ENCODE measurements around the gene TTC24.
A peak's percentile ranks its signal among the peaks of the same experiment; 100 is the strongest.

Gene TTC24

DNA sequence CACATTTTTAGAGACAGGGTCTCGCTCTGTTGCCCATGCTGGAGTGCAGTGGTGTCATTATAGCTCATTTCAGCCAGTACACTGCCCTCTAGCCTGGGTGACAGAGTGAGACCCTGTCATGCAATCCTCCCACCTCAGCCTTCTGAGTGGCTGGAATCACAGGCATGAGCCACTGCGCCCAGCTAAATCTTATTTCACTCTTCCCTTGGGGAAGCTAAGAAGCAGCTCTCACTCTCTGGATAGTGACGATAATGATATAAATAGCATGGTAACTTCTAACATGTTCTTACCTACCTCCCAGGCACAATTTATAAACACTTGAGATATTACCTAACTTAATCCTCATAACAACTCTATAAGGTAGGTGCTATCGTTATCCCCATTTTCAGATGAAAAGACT is 32.1 kb upstream of the TTC24 start:
- Histone ChIP-seq H3K27me3 (replicated peaks in 2 of 5; ENCODE audit: control insufficient read depth in 4 of 5, insufficient read depth in 5 of 5, low read length in 4 of 5) (no peaks in the 10 kb centered on the region), H3K4me3 (ENCODE audit: control insufficient read depth in 1 of 7, extremely low read depth in 1 of 7, insufficient read depth in 4 of 7, low read depth in 2 of 7, low read length in 6 of 7) (no peak overlapping the region), H3K9me3 (ENCODE audit: control extremely low read depth in 1 of 5, control insufficient read depth in 4 of 5, insufficient read depth in 2 of 5, low read depth in 1 of 5, low read length in 4 of 5) (no peaks in the 10 kb centered on the region), H3K4me1 (ENCODE audit: control extremely low read depth in 1 of 4, control insufficient read depth in 4 of 4, insufficient read depth in 4 of 4, low read length in 3 of 4) (peaks cover 0 to 20% (median 9%) of the 10 kb centered on the region in 4 experiments), H3K27ac (ENCODE audit: insufficient read depth in 1 of 2, low read depth in 1 of 2, low read length in 2 of 2, poor library complexity in 1 of 2, severe bottlenecking in 2 of 2) (no peak overlapping the region), H3K36me3 (ENCODE audit: control insufficient read depth in 4 of 4, insufficient read depth in 4 of 4, low read length in 3 of 4) (peaks cover 11 to 62% (median 33%) of the 10 kb centered on the region in 4 experiments)
- ChIA-PET POLR2A (interaction anchor here (1.0 kb wide), 1 partner anchor 46 kb away, joined by 3 read pairs; no protein-coding TSS in a partner anchor), CTCF (interaction anchor here (0.9 to 3.7 kb wide), 3 partner anchors 13 to 67 kb away, joined by 3 to 17 read pairs (median 5); no protein-coding TSS in a partner anchor)
- DNase-seq, result no peak
- WGBS (ENCODE audit: insufficient coverage), result no CpG with 5 or more reads among the region's 4 CpGs

DNA sequence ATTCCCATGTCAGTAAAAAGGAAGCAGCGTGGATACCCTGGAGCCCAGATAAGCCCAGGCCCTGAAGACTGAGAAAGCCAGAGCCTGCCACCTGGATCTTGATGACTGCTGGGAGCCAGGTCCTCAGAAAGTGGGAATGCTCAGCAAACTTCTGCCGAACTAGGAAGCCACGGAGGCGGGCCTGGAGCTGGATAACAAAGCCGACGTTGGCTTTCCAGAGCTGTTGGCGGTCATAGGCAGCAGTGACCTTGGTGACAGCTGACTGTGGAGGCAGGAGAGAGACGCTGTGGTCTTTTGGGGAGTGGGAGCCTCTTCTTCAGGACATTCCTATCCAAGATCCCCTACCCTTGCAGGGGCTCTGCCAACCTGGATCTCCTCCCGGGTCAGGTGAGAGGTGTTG is 31.5 kb upstream of the TTC24 start:
- 95% methylated on average over 7 of the region's 9 CpGs for WGBS (ENCODE audit: insufficient coverage)
- DNase-seq, result no peak

DNA sequence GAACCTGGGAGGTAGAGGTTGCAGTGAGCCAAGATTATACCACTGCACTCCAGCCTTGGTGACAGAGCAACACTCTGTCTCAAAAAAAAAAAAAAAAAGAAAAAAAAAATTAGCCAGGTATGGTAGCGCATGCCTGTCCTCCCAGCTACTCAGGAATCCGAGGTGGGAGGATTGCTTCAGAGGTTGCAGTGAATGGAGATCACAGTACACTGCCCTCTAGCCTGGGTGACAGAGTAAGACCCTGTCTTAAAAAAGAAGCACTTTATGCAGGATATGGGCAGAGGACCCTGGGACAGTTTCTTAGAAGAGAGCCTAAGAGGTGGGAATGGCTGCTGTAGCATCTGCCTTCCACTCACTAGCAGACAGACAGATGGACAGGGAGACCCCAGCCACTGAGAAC is 30.1 kb upstream of the TTC24 start:
- no peak overlapping the region for H3K27ac ChIP-seq (ENCODE audit: insufficient read depth in 1 of 2, low read depth in 1 of 2, low read length in 2 of 2, poor library complexity in 1 of 2, severe bottlenecking in 2 of 2)
- peaks cover 0 to 19% (median 5%) of the 10 kb centered on the region in 4 experiments for H3K4me1 ChIP-seq (ENCODE audit: control extremely low read depth in 1 of 4, control insufficient read depth in 4 of 4, insufficient read depth in 4 of 4, low read length in 3 of 4)
- no peaks in the 10 kb centered on the region for H3K9me3 ChIP-seq (ENCODE audit: control extremely low read depth in 1 of 5, control insufficient read depth in 4 of 5, insufficient read depth in 2 of 5, low read depth in 1 of 5, low read length in 4 of 5)
- peaks cover 14 to 62% (median 33%) of the 10 kb centered on the region in 4 experiments for H3K36me3 ChIP-seq (ENCODE audit: control insufficient read depth in 4 of 4, insufficient read depth in 4 of 4, low read length in 3 of 4)
- CTCF ChIA-PET, result interaction anchor here (0.9 to 3.7 kb wide), 11 partner anchors 10 to 164 kb away, joined by 3 to 17 read pairs (median 4); partner anchors contain the start of gene MEF2D
- no peak overlapping the region for H3K4me3 ChIP-seq (ENCODE audit: control insufficient read depth in 1 of 7, extremely low read depth in 1 of 7, insufficient read depth in 4 of 7, low read depth in 2 of 7, low read length in 6 of 7)
- no peaks in the 10 kb centered on the region for H3K27me3 ChIP-seq (replicated peaks in 2 of 5; ENCODE audit: control insufficient read depth in 4 of 5, insufficient read depth in 5 of 5, low read length in 4 of 5)
- POLR2A ChIA-PET, result no interaction called here
- peak; percentile 19 to 45 (median 42) for DNase-seq
- 45% methylated on average over 2 of the region's 2 CpGs for WGBS (ENCODE audit: insufficient coverage)

More for the DNA sequence above, 31.5 kb upstream of the TTC24 start:
- POLR2A ChIA-PET, result interaction anchor here (1.0 kb wide), 1 partner anchor 47 kb away, joined by 3 read pairs; no protein-coding TSS in a partner anchor
- H3K9me3 ChIP-seq (ENCODE audit: control extremely low read depth in 1 of 5, control insufficient read depth in 4 of 5, insufficient read depth in 2 of 5, low read depth in 1 of 5, low read length in 4 of 5), result no peaks in the 10 kb centered on the region
- no peaks in the 10 kb centered on the region for H3K27me3 ChIP-seq (replicated peaks in 2 of 5; ENCODE audit: control insufficient read depth in 4 of 5, insufficient read depth in 5 of 5, low read length in 4 of 5)
- CTCF ChIA-PET, result interaction anchor here (0.9 to 3.7 kb wide), 2 partner anchors 18 to 68 kb away, joined by 3 to 17 read pairs; no protein-coding TSS in a partner anchor
- H3K4me3 ChIP-seq (ENCODE audit: control insufficient read depth in 1 of 7, extremely low read depth in 1 of 7, insufficient read depth in 4 of 7, low read depth in 2 of 7, low read length in 6 of 7), result no peak overlapping the region
- H3K36me3 ChIP-seq (ENCODE audit: control insufficient read depth in 4 of 4, insufficient read depth in 4 of 4, low read length in 3 of 4), result peaks cover 11 to 62% (median 34%) of the 10 kb centered on the region in 4 experiments
- H3K4me1 ChIP-seq (ENCODE audit: control extremely low read depth in 1 of 4, control insufficient read depth in 4 of 4, insufficient read depth in 4 of 4, low read length in 3 of 4), result peaks cover 0 to 19% (median 7%) of the 10 kb centered on the region in 4 experiments
- no peak overlapping the region for H3K27ac ChIP-seq (ENCODE audit: insufficient read depth in 1 of 2, low read depth in 1 of 2, low read length in 2 of 2, poor library complexity in 1 of 2, severe bottlenecking in 2 of 2)

DNA sequence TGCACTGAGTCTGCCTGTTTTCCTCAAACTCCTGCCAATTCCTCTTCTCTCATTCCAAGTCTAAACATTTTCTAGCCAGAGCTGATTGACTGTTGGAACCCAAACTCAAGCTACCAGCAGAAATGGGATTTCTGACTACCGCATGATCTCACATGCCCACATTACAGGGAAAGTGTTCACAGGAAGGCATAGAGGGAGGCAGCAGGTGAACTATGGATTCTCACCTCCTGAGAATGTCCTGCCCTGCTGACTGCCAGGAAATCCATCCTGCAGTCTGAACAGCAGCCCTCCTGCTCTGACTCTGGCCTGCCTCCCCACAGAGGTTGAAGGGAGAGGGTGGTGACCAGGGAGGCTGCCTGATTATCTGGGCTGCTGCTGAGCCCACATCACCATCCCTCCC is 29.7 kb upstream of the TTC24 start:
- Histone ChIP-seq H3K36me3 (ENCODE audit: control insufficient read depth in 4 of 4, insufficient read depth in 4 of 4, low read length in 3 of 4) (peaks cover 14 to 63% (median 32%) of the 10 kb centered on the region in 4 experiments), H3K27me3 (replicated peaks in 2 of 5; ENCODE audit: control insufficient read depth in 4 of 5, insufficient read depth in 5 of 5, low read length in 4 of 5) (no peaks in the 10 kb centered on the region), H3K9me3 (ENCODE audit: control extremely low read depth in 1 of 5, control insufficient read depth in 4 of 5, insufficient read depth in 2 of 5, low read depth in 1 of 5, low read length in 4 of 5) (no peaks in the 10 kb centered on the region), H3K4me3 (ENCODE audit: control insufficient read depth in 1 of 7, extremely low read depth in 1 of 7, insufficient read depth in 4 of 7, low read depth in 2 of 7, low read length in 6 of 7) (no peak overlapping the region), H3K4me1 (ENCODE audit: control extremely low read depth in 1 of 4, control insufficient read depth in 4 of 4, insufficient read depth in 4 of 4, low read length in 3 of 4) (peaks cover 0 to 19% (median 5%) of the 10 kb centered on the region in 4 experiments), H3K27ac (ENCODE audit: insufficient read depth in 1 of 2, low read depth in 1 of 2, low read length in 2 of 2, poor library complexity in 1 of 2, severe bottlenecking in 2 of 2) (no peak overlapping the region)
- ChIA-PET POLR2A (no interaction called here), CTCF (interaction anchor here (0.9 to 3.7 kb wide), 12 partner anchors 10 to 164 kb away, joined by 3 to 17 read pairs (median 4); partner anchors contain the start of gene MEF2D)
- DNase-seq, result no peak
- 100% methylated on average over 1 of the region's 1 CpG for WGBS (ENCODE audit: insufficient coverage)

DNA sequence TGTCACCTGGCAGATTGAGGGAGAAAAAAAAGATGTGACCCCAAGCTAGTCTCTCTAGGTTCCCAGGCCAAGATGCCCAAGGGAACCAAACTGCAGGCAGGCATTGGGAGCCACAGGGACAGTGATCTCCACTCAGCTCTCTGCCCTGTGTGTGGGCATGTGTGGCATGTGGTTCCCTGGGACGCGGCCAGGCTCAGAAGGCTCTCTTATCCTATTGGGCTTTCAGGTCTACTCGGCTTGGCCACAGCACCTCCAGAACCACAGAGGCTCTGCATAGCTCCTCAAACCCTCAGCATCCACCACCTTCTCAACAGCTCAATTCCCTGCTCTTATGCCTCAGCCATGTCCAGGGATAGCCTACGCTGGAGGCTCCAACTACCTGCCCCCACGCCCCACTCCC is 29.2 kb upstream of the TTC24 start:
- H3K27ac ChIP-seq (ENCODE audit: insufficient read depth in 1 of 2, low read depth in 1 of 2, low read length in 2 of 2, poor library complexity in 1 of 2, severe bottlenecking in 2 of 2), result no peak overlapping the region
- DNase-seq, result no peak
- ChIA-PET POLR2A (no interaction called here), CTCF (interaction anchor here (1.0 to 3.7 kb wide), 9 partner anchors 9 to 165 kb away, joined by 3 to 17 read pairs (median 5); partner anchors contain the start of gene MEF2D)
- H3K36me3 ChIP-seq (ENCODE audit: control insufficient read depth in 4 of 4, insufficient read depth in 4 of 4, low read length in 3 of 4), result peaks cover 14 to 63% (median 35%) of the 10 kb centered on the region in 4 experiments
- no peak overlapping the region for H3K4me3 ChIP-seq (ENCODE audit: control insufficient read depth in 1 of 7, extremely low read depth in 1 of 7, insufficient read depth in 4 of 7, low read depth in 2 of 7, low read length in 6 of 7)
- no peaks in the 10 kb centered on the region for H3K9me3 ChIP-seq (ENCODE audit: control extremely low read depth in 1 of 5, control insufficient read depth in 4 of 5, insufficient read depth in 2 of 5, low read depth in 1 of 5, low read length in 4 of 5)
- H3K4me1 ChIP-seq (ENCODE audit: control extremely low read depth in 1 of 4, control insufficient read depth in 4 of 4, insufficient read depth in 4 of 4, low read length in 3 of 4), result peaks cover 0 to 19% (median 5%) of the 10 kb centered on the region in 4 experiments
- 100% methylated on average over 5 of the region's 5 CpGs for WGBS (ENCODE audit: insufficient coverage)
- no peaks in the 10 kb centered on the region for H3K27me3 ChIP-seq (replicated peaks in 2 of 5; ENCODE audit: control insufficient read depth in 4 of 5, insufficient read depth in 5 of 5, low read length in 4 of 5)

DNA sequence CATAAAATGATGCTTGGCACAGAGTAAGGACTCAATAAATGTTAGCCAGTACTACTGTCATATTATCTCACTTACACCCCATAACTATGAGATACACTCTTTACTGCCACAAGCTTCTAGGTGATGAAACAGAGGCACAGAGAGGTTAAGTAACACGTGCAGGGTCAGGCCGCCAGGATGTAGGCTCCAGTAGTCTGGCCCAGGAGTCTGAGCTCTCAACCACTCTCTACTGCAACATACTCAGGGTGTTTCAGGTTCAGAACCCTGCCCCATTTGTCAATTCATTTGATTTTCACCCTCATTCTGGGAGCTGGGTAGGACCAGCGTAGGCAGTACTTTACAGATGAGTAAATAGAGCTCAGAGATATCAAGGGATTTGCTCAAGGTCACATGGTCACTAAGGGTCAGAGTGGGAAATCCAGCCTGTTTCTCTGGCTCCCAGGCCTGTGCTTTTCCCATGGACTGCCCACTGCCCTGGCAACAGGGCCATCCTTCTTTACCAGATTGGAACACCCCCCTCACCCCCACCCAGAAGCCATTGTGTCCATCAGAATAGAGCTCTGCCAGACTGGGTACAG is 28.4 kb upstream of the TTC24 start:
- no peak overlapping the region for H3K4me3 ChIP-seq (ENCODE audit: control insufficient read depth in 1 of 7, extremely low read depth in 1 of 7, insufficient read depth in 4 of 7, low read depth in 2 of 7, low read length in 6 of 7)
- 86% methylated on average over 3 of the region's 3 CpGs for WGBS (ENCODE audit: insufficient coverage)
- ChIA-PET POLR2A (no interaction called here), CTCF (interaction anchor here (0.8 to 2.8 kb wide), 7 partner anchors 8 to 81 kb away, joined by 3 to 9 read pairs (median 5); partner anchors contain the start of gene MEF2D)
- H3K36me3 ChIP-seq (ENCODE audit: control insufficient read depth in 4 of 4, insufficient read depth in 4 of 4, low read length in 3 of 4), result peaks cover 14 to 63% (median 41%) of the 10 kb centered on the region in 4 experiments
- peaks cover 0 to 19% (median 5%) of the 10 kb centered on the region in 4 experiments for H3K4me1 ChIP-seq (ENCODE audit: control extremely low read depth in 1 of 4, control insufficient read depth in 4 of 4, insufficient read depth in 4 of 4, low read length in 3 of 4)
- no peaks in the 10 kb centered on the region for H3K27me3 ChIP-seq (replicated peaks in 2 of 5; ENCODE audit: control insufficient read depth in 4 of 5, insufficient read depth in 5 of 5, low read length in 4 of 5)
- H3K9me3 ChIP-seq (ENCODE audit: control extremely low read depth in 1 of 5, control insufficient read depth in 4 of 5, insufficient read depth in 2 of 5, low read depth in 1 of 5, low read length in 4 of 5), result no peaks in the 10 kb centered on the region
- DNase-seq, result no peak
- H3K27ac ChIP-seq (ENCODE audit: insufficient read depth in 1 of 2, low read depth in 1 of 2, low read length in 2 of 2, poor library complexity in 1 of 2, severe bottlenecking in 2 of 2), result no peak overlapping the region

DNA sequence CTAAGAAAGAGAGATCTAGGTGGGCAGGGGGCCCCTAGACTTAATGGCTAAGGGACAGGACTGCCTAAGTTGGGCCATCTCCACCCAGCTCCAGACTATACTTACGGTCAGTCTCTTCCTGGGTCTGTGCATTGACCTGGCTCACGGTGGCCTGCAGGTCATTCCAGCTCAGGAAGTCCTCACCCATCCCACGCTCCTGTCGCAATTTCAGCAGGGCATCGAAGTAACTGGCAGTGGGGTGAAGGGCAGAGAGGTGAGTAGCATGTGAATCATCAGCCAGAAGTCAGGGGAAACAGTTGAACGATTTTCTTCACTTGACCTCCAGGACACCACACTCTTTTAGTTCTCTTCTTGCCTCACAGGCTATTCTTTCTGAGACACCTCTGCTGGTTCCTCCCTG is 27.7 kb upstream of the TTC24 start:
- Histone ChIP-seq H3K4me1 (ENCODE audit: control extremely low read depth in 1 of 4, control insufficient read depth in 4 of 4, insufficient read depth in 4 of 4, low read length in 3 of 4) (peaks cover 0 to 19% (median 5%) of the 10 kb centered on the region in 4 experiments), H3K27me3 (replicated peaks in 2 of 5; ENCODE audit: control insufficient read depth in 4 of 5, insufficient read depth in 5 of 5, low read length in 4 of 5) (no peaks in the 10 kb centered on the region), H3K27ac (ENCODE audit: insufficient read depth in 1 of 2, low read depth in 1 of 2, low read length in 2 of 2, poor library complexity in 1 of 2, severe bottlenecking in 2 of 2) (no peak overlapping the region), H3K36me3 (ENCODE audit: control insufficient read depth in 4 of 4, insufficient read depth in 4 of 4, low read length in 3 of 4) (peaks cover 11 to 61% (median 41%) of the 10 kb centered on the region in 4 experiments), H3K4me3 (ENCODE audit: control insufficient read depth in 1 of 7, extremely low read depth in 1 of 7, insufficient read depth in 4 of 7, low read depth in 2 of 7, low read length in 6 of 7) (no peak overlapping the region), H3K9me3 (ENCODE audit: control extremely low read depth in 1 of 5, control insufficient read depth in 4 of 5, insufficient read depth in 2 of 5, low read depth in 1 of 5, low read length in 4 of 5) (no peaks in the 10 kb centered on the region)
- WGBS (ENCODE audit: insufficient coverage), result 96% methylated on average over 4 of the region's 6 CpGs
- POLR2A ChIA-PET, result no interaction called here
- DNase-seq, result no peak
- CTCF ChIA-PET, result interaction anchor here (0.8 to 2.4 kb wide), 6 partner anchors 11 to 71 kb away, joined by 3 to 8 read pairs (median 5); partner anchors contain the start of gene MEF2D

All from common myeloid progenitor, CD34-positive (primary cell).